ENCODE measurements around the gene RBP4. TPM values are rescaled to one million over a fixed set of nuclear protein-coding genes. Genes with fewer than 3 reads are reported as not detected.
A peak's percentile ranks its signal among the peaks of the same experiment; 100 is the strongest.

Gene RBP4
- total RNA-seq, 1 experiment from 2014 or later, result 5.4 TPM

DNA sequence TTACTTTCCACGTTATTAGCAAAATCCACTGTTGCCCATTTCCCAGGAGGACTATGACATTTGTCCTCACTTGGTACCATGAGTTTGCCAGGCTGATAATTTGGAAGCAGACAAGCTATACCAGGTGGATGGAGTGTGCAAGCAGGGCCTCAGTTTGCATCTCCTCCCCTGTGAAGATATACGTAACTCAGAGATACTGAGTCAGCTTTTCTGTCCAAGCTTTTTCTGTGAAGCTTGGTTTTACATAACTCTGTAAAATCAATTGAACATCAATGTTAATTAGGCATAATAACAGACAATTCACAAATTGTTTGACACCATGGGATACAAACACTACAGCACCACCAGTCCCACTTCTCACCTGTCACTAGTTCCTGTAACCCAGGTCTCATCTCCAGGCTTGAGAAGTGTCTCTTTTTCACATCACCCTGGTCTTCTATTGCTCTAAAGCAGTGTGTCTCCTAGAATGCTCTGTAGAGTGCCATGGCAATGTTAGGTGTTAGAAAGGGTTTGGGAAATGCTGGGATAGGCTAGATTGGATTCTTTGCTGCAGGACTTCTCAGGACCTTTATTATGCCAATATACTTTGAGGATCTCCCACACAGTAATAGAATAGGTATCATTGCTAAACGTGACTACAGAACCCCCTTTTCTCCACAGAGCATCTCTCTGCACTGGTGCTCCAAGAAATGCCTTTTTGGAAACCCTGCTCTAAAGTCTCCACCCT, 20.9 kb downstream of the RBP4 start:
- Histone ChIP-seq H3K27me3 (no peaks in the 10 kb centered on the region), H3K36me3 (no peaks in the 10 kb centered on the region), H3K4me3 (no peak overlapping the region), H3K9me3 (0 out of 2 replicates have a peak, but pooled peaks cover 5% of the 10 kb centered on the region)
- no peak for DNase-seq

DNA sequence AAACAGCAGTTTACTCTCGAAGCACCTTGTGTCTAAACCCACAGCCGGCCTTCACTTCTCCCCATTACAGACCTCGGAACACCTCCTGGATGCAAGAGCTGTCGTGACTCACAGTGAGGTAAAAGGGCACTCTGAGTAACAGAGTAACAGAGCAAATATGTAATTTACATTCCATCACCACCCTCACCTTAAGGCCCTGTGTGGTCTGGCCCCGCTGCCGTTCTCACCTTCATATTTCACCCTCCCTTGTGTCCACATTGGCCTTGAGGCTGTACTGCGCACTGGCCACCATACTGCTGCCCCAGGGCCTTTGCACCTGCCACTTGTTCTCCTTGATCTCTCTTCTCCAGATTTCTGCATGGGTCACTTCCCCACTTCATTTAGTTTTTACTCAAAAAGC, 21.9 kb downstream of the RBP4 start:
- no peak for DNase-seq
- H3K27me3 ChIP-seq, result no peaks in the 10 kb centered on the region
- H3K4me3 ChIP-seq, result no peak overlapping the region
- 0 out of 2 replicates have a peak, but pooled peaks cover 5% of the 10 kb centered on the region for H3K9me3 ChIP-seq
- no peaks in the 10 kb centered on the region for H3K36me3 ChIP-seq

DNA sequence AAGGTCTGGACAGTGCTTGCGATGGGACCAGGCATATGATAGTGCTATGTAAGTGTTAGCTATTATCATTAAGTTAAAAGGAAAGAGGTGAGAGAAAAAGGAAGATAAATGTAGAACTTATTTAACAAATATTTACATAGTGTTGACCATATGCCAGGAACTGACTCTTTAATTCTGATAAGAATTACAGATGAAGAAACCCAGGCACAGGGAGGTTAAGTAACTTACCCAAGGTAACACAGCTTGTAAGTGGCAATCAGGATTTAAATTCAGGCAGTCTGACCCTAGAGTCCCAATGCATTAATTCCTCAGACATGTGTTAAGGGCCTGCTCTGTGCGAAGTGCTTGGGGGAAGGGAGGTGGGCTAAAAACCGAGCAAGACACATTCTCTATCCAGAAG, 23.5 kb downstream of the RBP4 start:
- no peak for DNase-seq
- Histone ChIP-seq H3K9me3 (0 out of 2 replicates have a peak, but pooled peaks cover 5% of the 10 kb centered on the region), H3K27me3 (peaks cover 5% of the 10 kb centered on the region; the same call in 1 of the 2 replicates), H3K4me3 (no peak overlapping the region), H3K36me3 (no peaks in the 10 kb centered on the region)

DNA sequence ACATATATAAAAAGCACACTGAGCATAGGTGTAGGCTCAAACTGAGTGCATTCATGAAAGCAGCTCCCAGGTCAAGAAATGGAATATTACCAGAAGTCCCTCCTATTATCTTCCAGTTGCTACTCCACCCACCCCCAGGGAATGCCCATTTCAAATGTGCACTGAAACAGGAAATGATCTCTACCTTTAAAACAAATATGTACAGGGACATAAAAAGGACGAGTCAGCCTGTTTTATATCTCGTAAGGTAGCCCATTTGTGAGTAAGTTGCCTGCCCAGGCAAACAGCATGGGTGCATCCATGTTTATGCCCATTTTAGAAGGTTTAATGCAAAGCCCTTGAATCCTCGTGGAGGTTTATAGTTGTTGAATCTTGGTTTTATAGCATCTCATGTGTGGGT, 24.1 kb downstream of the RBP4 start:
- Histone ChIP-seq H3K36me3 (no peaks in the 10 kb centered on the region), H3K27me3 (peaks cover 5% of the 10 kb centered on the region; the same call in 1 of the 2 replicates), H3K9me3 (0 out of 2 replicates have a peak, but pooled peaks cover 5% of the 10 kb centered on the region), H3K4me3 (no peak overlapping the region)
- no peak for DNase-seq

DNA sequence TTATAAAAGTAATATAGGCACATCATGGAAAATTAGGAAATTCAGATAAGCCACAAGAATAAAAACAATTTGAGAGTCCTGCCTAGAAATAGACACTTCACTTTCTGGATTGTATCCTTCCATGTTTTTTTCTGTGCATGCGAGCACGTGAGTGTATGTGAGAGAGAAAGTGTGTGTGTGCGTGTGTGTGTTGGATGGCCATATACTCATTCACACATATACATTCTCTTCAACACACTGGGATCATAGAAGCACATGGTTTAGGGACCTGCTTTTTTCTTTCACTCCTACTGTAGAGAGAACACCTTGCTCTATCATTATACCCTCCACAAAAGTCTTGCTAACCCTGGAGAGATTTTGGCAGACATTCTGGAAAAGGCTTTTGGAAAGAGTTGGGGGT, 27.1 kb downstream of the RBP4 start:
- DNase-seq, result no peak
- no peaks in the 10 kb centered on the region for H3K9me3 ChIP-seq
- no peaks in the 10 kb centered on the region for H3K36me3 ChIP-seq
- H3K27me3 ChIP-seq, result peaks cover 14% of the 10 kb centered on the region
- H3K4me3 ChIP-seq, result no peak overlapping the region

DNA sequence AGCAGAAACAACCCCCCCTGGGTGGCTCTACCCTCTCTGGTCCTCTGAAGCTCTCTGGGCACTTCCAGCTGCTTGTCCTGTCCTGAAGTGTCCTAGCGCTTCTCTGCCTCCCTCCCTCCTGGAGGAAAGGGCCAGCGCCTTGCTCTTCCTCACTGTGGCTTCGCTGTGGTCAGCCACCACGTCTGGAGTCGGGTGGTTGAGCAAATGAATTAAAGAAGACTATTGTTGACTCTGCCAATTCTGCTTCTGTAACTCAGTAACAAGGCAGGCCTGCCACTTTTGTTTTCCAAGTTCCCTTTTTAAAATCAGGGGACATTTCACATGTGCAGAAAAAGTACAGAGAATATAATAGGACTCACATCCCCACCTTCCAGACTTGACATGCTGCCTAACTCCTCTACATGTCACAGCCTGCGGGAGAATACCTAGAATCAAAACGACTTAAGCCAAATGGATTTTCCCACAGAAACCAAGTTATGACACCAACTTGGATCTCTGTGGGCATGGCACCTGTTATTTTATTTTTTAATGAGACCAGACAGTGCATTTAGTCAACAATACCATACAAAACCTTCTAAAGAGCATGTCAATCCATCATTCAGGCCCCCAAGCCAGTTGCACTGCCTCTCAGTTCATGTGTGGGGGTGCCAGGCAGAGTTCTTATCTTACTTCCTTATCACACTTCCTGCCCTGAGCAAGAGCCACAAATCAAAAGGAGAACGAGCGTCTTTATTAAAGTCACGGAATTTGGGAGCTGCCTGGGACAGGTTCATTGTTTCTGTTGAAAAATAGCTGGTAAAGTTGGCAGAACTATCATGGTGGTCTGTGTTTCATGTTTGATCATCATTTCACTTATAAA, 27.8 kb downstream of the RBP4 start:
- Histone ChIP-seq H3K36me3 (no peaks in the 10 kb centered on the region), H3K4me3 (no peak overlapping the region), H3K9me3 (no peaks in the 10 kb centered on the region), H3K27me3 (peaks cover 14% of the 10 kb centered on the region)
- DNase-seq, result no peak

DNA sequence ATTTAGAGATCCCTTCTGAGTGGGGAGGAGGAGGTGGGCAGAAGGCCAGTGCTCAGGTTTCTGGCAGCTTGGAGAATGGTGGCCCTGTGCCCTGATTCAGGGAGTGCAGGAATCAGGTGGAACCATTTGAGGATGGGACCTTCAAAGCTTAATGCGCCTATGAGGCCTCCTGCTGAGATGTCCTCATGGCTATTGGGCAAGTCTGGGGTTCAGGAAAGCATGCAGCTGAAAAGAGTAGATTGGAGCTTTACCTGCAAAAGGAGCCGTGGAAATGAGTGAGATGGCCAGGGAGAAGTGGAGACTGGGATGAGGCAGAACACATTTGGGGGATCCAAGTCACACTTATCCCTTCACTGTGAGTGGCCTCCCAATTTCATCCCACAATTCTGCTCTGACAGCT, 28.4 kb downstream of the RBP4 start:
- no peak for DNase-seq
- Histone ChIP-seq H3K9me3 (no peaks in the 10 kb centered on the region), H3K27me3 (peaks cover 20% of the 10 kb centered on the region), H3K4me3 (no peak overlapping the region), H3K36me3 (no peaks in the 10 kb centered on the region)

DNA sequence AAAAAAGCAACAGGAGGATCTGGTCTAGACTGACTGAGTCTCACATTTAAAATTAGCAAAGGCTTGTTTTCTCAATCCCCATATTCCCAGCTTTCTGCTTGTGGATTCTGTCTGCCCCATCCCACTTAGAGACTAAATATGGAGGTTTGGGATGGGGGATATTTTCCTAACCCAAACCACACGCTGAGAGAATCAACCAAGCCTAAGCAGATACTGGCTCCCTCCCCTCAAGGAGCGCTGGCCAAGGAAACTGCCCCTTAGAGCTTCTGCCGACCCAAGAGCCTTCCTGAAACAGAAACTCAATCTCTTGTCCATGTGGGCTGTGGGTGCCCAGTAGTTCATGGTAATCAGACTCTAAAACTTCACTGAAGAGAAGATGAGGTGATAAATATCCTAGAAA, 30.7 kb downstream of the RBP4 start:
- Histone ChIP-seq H3K27me3 (peaks cover 35% of the 10 kb centered on the region), H3K4me3 (no peak overlapping the region)

DNA sequence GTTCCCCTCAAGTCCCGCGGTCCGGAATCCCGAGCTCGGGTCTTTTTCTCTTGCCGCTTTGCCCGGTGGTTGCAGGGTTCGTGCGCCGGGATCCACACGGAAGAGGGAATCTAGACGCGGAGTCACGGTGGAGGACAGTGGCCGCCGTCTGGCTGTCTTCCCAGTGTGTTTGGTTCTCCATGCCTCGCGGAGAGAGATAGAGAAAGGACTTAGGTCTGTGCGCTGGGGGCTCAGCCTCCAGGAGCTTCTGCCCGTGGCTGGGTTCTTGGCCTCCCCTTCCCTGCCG, 33.0 kb downstream of the RBP4 start:
- no peak for DNase-seq
- H3K9me3 ChIP-seq, result no peaks in the 10 kb centered on the region
- peaks cover 30% of the 10 kb centered on the region for H3K27me3 ChIP-seq
- no peaks in the 10 kb centered on the region for H3K36me3 ChIP-seq
- H3K4me3 ChIP-seq, result no peak overlapping the region

More for the DNA sequence above, 30.7 kb downstream of the RBP4 start:
- H3K9me3 ChIP-seq, result no peaks in the 10 kb centered on the region
- no peak for DNase-seq
- no peaks in the 10 kb centered on the region for H3K36me3 ChIP-seq

DNA sequence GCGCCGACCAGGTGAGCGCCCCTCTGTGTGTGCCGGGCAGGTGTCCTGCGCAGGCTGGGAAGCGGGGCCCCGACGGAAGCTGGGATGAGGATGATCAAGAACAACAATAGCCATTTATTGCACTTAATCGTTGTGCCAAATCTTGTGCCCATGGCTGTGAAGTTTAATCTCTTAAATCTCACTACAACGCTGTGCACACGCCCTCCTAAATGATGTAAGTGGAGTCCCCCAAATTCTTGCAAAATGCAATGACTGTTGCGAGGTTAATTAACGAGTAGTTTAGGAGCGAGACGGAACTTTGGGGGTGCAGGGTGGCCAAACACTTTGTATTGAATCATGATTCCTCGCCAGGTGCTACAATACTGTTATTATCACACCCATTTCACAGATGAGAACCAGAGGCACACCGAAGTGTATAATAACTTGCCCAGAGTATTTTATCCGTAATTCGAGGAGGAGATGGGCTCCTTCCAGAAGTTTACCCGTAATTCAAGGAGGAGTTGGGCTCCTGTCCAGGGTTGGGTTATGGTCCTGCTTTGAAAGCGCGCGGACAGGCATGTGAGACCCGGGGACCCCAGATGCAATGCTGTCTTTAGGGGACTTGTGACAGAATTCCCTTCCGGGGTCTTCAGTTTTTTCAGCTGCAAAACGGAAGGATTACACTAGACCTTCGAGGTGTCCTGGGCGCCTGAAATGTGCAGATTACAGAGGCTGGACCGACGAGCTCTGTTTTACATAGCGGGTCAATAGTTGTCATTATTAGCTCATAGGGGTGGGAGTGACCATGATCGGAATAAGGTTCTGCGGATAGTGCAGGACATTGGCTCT, 33.5 kb downstream of the RBP4 start:
- H3K4me3 ChIP-seq, result no peak overlapping the region
- DNase-seq, result no peak
- H3K36me3 ChIP-seq, result no peaks in the 10 kb centered on the region
- peaks cover 30% of the 10 kb centered on the region for H3K27me3 ChIP-seq
- no peaks in the 10 kb centered on the region for H3K9me3 ChIP-seq

DNA sequence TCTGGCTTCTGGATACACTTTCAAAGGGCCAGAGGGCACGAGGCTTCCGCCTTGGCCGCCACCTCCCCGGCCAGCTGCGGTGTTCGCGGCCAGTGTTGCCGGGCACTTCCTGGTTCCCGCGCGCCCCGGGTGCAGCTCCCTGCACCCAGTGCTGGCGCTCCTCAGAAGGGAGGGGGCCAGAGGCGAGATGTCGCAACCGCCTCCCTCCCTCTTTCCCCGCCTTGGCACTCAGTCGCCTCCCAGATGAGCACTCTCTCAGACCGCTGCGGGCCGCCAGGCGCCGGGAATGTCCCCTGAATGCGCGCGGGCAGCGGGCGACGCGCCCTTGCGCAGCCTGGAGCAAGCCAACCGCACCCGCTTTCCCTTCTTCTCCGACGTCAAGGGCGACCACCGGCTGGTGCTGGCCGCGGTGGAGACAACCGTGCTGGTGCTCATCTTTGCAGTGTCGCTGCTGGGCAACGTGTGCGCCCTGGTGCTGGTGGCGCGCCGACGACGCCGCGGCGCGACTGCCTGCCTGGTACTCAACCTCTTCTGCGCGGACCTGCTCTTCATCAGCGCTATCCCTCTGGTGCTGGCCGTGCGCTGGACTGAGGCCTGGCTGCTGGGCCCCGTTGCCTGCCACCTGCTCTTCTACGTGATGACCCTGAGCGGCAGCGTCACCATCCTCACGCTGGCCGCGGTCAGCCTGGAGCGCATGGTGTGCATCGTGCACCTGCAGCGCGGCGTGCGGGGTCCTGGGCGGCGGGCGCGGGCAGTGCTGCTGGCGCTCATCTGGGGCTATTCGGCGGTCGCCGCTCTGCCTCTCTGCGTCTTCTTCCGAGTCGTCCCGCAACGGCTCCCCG, 34.4 kb downstream of the RBP4 start, which contains the start of gene FFAR4:
Gene FFAR4, plus strand, starts transcription at position 231 of the 842 bp plus-strand sequence. Its CDS starts 56 bp downstream, at position 287.
- Histone ChIP-seq H3K27me3 (peaks cover 28% of the 10 kb centered on the region), H3K9me3 (no peaks in the 10 kb centered on the region), H3K4me3 (peak within 1 kb of the TSS; percentile 33), H3K36me3 (no peaks in the 10 kb centered on the region)
- DNase-seq, result peak; percentile 53

DNA sequence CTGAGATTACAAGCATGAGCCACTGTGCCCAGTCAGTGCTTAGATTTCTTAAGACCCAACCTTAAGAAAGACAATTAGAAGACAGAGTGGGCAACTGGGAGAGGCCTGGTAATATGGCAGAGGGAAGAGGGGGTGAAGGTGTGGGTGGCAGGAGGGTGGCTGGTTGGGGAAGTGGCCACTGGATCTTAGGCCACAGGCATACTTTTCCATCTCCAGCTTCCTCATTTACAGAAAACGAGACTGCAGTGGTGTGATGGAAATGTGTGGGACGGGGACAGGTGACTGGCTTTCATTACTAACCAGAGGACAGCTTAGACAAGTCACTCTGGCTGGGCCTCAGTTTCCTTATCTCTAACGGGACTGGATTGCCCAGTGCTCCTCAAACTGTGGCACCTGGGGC, 35.6 kb downstream of the RBP4 start:
- no peak for DNase-seq
- Histone ChIP-seq H3K4me3 (no peak overlapping the region), H3K36me3 (no peaks in the 10 kb centered on the region), H3K9me3 (no peaks in the 10 kb centered on the region), H3K27me3 (peaks cover 22% of the 10 kb centered on the region)

DNA sequence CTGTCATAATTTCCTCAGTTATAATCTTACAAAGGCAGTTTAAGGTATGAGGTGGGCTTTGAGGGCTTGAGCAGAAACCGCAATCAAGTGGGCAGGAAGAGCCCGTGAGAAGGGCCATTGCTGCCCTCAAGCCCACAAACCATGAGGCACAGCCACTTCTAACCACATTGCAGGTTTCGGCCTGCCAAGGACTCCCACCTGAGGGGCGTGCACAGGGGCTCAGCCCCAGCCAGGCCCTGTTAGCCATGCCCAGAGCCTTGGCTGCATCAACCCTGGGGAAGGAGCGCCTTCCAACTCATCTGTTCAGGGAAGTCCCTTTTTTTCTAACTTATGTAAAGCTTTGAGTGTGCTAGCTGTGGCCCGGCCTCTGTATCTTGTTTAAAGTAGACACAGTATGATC, 40.5 kb downstream of the RBP4 start:
- Histone ChIP-seq H3K9me3 (peaks cover 4% of the 10 kb centered on the region; the same call in 1 of the 2 replicates), H3K27me3 (no peaks in the 10 kb centered on the region), H3K4me3 (no peak overlapping the region), H3K36me3 (no peaks in the 10 kb centered on the region)
- no peak for DNase-seq

DNA sequence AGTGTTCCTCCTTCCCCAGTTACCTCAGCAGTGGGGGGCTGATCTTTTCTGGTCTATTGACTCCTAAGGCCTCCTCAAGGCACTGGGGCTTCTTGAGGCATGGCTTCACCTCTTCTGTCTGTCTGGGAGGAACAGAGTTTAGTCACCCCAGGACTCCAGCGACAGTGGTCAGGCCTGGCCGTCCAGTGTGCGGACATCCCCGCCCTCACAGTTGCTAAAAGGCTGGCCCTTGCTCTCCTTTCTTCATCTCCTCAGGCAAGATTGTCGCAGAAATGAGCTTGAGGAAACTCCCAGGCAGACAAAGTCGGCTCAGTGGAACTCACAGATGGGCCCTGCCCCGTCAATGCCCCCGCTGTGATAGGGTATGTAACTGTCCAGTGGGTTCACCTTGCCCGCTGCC, 41.5 kb downstream of the RBP4 start:
- Histone ChIP-seq H3K36me3 (no peaks in the 10 kb centered on the region), H3K9me3 (peaks cover 4% of the 10 kb centered on the region; the same call in 1 of the 2 replicates), H3K4me3 (no peak overlapping the region), H3K27me3 (no peaks in the 10 kb centered on the region)
- no peak for DNase-seq

DNA sequence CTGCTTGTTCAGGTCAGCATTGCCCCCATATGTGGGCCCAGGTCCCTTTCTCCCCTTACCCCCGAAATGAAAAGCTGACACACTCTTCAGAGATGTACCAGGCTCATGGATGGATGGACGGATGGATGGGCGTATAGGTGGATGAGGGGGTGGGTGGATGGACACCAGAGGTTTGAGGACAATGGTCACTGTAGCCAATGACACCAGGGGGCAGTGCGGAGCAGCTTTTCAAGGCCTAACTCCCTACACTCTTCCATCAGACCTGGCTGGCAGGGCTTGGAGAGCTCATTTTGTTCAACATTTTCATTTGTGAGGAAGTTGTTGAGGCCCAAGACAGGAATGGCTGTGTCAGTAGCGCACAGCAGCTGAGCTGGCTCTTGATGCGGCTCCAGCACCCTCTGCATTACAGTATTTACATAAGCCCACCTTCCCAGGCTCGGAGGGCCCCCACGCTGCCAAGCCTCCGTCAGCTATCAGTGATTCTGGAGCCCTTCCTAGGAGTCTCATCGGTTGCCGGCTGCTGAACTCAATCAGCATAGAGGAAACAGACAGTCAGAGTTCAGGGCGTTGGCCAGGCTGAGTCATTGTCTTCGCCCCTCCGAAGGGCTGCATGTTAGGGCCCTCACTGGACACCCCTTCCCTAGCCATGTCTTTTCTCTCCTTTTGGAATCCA, 46.1 kb downstream of the RBP4 start:
- Histone ChIP-seq H3K27me3 (no peaks in the 10 kb centered on the region), H3K36me3 (no peaks in the 10 kb centered on the region), H3K4me3 (no peak overlapping the region), H3K9me3 (peaks cover 4% of the 10 kb centered on the region; the same call in 1 of the 2 replicates)
- peak; percentile 62 for DNase-seq

DNA sequence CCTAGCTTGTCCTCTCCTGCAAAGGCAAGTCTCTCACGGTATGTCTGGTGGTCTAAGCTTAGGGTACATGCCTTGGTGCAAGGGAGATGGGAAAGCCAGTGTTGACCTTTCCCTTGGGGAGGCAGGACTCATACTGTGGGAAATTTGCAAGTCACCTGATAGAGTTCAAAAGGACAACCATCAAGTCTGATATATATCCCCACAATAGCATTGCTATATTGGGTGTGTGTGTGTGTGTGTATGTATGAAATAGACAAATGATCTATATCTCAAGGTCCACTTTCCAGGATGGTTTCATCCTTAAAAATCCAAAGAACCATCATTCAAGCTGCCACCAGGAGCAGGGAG, 46.7 kb downstream of the RBP4 start:
- H3K9me3 ChIP-seq, result no peaks in the 10 kb centered on the region; the same call in 1 of the 2 replicates
- H3K36me3 ChIP-seq, result no peaks in the 10 kb centered on the region
- no peak overlapping the region for H3K4me3 ChIP-seq
- DNase-seq, result no peak
- no peaks in the 10 kb centered on the region for H3K27me3 ChIP-seq

All from MG63 (cell line).